Measurements from ENCODE around the gene VRTN.

VRTN gene

DNA sequence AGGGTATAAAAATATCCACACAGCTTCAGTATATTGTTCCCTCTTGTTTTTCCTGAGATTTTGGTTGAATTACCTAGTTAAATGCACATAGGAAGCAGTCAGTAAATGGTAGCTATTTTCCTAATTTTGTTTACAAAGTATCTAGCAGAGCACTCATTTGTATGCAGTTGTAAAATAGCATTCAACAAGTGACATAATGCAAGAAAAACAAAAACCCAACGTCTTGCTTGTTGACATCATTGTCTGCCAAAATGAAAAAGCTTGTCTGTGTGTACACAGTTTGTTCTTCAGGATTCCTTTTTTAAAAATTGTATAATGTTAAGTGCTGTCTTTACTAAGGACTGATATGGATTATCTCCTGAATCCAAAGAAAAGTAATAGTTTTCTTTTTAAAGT lies 2.7 kb downstream of the VRTN start:
- Histone ChIP-seq H3K27ac (ENCODE audit: low read length) (no peak overlapping the region), H3K4me3 (ENCODE audit: low read depth in 1 of 2, low read length in 2 of 2) (no peak overlapping the region), H3K4me1 (ENCODE audit: control insufficient read depth in 1 of 2, insufficient read depth in 2 of 2, low read length in 2 of 2) (no peaks in the 10 kb centered on the region), H3K9me3 (ENCODE audit: control insufficient read depth in 1 of 2, low read length in 2 of 2) (no peaks in the 10 kb centered on the region), H3K27me3 (ENCODE audit: low read depth, low read length) (peaks cover 5% of the 10 kb centered on the region), H3K36me3 (ENCODE audit: control insufficient read depth in 1 of 2, insufficient read depth in 2 of 2, low read length in 2 of 2) (no peaks in the 10 kb centered on the region)

GRCh38 chr14:74356892-74357575 lies 8.8 kb downstream of the VRTN start:
- Histone ChIP-seq H3K36me3 (ENCODE audit: control insufficient read depth in 1 of 2, insufficient read depth in 2 of 2, low read length in 2 of 2) (no peaks in the 10 kb centered on the region), H3K27me3 (ENCODE audit: low read depth, low read length) (no peaks in the 10 kb centered on the region), H3K9me3 (ENCODE audit: control insufficient read depth in 1 of 2, low read length in 2 of 2) (no peaks in the 10 kb centered on the region), H3K27ac (ENCODE audit: low read length) (no peak overlapping the region), H3K4me1 (ENCODE audit: control insufficient read depth in 1 of 2, insufficient read depth in 2 of 2, low read length in 2 of 2) (no peaks in the 10 kb centered on the region), H3K4me3 (ENCODE audit: low read depth in 1 of 2, low read length in 2 of 2) (no peak overlapping the region)

GRCh38 chr14:74357585-74357984 lies 9.3 kb downstream of the VRTN start:
- H3K4me1 ChIP-seq (ENCODE audit: control insufficient read depth in 1 of 2, insufficient read depth in 2 of 2, low read length in 2 of 2): no peaks in the 10 kb centered on the region
- no peaks in the 10 kb centered on the region for H3K36me3 ChIP-seq (ENCODE audit: control insufficient read depth in 1 of 2, insufficient read depth in 2 of 2, low read length in 2 of 2)
- no peaks in the 10 kb centered on the region for H3K9me3 ChIP-seq (ENCODE audit: control insufficient read depth in 1 of 2, low read length in 2 of 2)
- no peak overlapping the region for H3K4me3 ChIP-seq (ENCODE audit: low read depth in 1 of 2, low read length in 2 of 2)
- no peaks in the 10 kb centered on the region for H3K27me3 ChIP-seq (ENCODE audit: low read depth, low read length)
- no peak overlapping the region for H3K27ac ChIP-seq (ENCODE audit: low read length)

GRCh38 chr14:74358176-74358829 lies 10.0 kb downstream of the VRTN start:
- H3K4me1 ChIP-seq (ENCODE audit: control insufficient read depth in 1 of 2, insufficient read depth in 2 of 2, low read length in 2 of 2): no peaks in the 10 kb centered on the region
- no peak overlapping the region for H3K4me3 ChIP-seq (ENCODE audit: low read depth in 1 of 2, low read length in 2 of 2)
- H3K27me3 ChIP-seq (ENCODE audit: low read depth, low read length): no peaks in the 10 kb centered on the region
- H3K36me3 ChIP-seq (ENCODE audit: control insufficient read depth in 1 of 2, insufficient read depth in 2 of 2, low read length in 2 of 2): no peaks in the 10 kb centered on the region
- H3K27ac ChIP-seq (ENCODE audit: low read length): no peak overlapping the region
- no peaks in the 10 kb centered on the region for H3K9me3 ChIP-seq (ENCODE audit: control insufficient read depth in 1 of 2, low read length in 2 of 2)

GRCh38 chr14:74360163-74360562 lies 11.9 kb downstream of the VRTN start:
- H3K4me3 ChIP-seq (ENCODE audit: low read depth in 1 of 2, low read length in 2 of 2): no peak overlapping the region
- H3K27ac ChIP-seq (ENCODE audit: low read length): no peak overlapping the region
- H3K4me1 ChIP-seq (ENCODE audit: control insufficient read depth in 1 of 2, insufficient read depth in 2 of 2, low read length in 2 of 2): no peaks in the 10 kb centered on the region
- H3K9me3 ChIP-seq (ENCODE audit: control insufficient read depth in 1 of 2, low read length in 2 of 2): no peaks in the 10 kb centered on the region
- H3K27me3 ChIP-seq (ENCODE audit: low read depth, low read length): no peaks in the 10 kb centered on the region
- no peaks in the 10 kb centered on the region for H3K36me3 ChIP-seq (ENCODE audit: control insufficient read depth in 1 of 2, insufficient read depth in 2 of 2, low read length in 2 of 2)

DNA sequence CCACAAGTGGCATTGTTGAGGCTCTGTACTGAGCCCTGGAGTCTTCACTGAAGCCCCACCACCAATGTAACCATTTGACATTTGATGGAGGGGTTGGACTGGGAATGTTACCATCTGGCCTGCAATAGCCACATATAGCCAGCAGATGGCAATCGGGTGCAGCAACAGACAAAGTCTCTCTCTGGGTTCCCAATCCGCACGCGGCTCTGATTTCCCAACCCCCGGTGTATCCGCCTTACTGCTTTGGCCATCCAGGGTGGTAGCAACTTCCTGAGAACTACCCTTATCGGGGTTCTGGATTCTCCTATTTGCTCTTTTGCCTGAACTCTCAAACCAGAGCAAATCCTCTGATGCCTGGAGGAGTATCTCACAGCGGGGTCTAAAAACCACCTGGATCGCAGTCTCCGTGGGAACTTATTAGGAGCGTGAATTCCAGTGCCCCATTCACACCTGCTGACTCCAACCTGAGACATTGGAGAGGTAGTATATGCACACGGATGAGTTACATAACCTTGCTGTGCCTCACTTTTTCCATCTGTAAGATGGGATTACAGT lies 14.2 kb downstream of the VRTN start:
- Histone ChIP-seq H3K4me1 (ENCODE audit: control insufficient read depth in 1 of 2, insufficient read depth in 2 of 2, low read length in 2 of 2) (no peaks in the 10 kb centered on the region), H3K27me3 (ENCODE audit: low read depth, low read length) (no peaks in the 10 kb centered on the region), H3K4me3 (ENCODE audit: low read depth in 1 of 2, low read length in 2 of 2) (no peak overlapping the region), H3K9me3 (ENCODE audit: control insufficient read depth in 1 of 2, low read length in 2 of 2) (no peaks in the 10 kb centered on the region), H3K36me3 (ENCODE audit: control insufficient read depth in 1 of 2, insufficient read depth in 2 of 2, low read length in 2 of 2) (no peaks in the 10 kb centered on the region), H3K27ac (ENCODE audit: low read length) (no peak overlapping the region)

DNA sequence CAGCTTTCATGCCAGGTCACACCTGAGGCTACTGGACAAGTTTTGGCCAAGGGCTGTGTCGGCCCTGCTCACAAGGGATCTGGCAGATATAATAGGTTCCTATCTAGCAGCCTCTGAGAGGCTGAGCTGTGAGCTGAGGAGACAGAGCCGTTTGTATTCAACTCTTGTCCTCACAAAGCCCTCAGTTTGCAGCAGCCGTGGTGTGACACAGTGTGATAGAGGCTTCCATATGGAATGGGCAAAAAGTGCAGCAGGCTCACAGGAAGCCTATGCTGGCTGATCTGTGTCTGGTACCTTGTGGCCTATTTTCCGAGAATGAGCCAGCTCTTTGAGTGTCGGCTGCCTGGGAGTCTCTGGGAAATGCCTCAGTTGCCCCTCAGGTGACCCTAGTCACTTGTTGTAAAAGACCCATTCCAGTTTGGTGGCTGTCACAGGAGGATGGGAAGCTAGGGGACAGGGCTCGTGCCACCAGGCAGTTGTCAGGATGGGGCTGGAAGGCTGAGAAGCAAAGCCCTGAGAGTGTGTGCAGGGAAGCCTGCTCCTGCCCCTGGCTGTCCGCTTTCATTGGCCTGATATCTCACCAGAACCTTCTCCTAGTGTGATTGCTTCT lies 16.1 kb downstream of the VRTN start:
- Histone ChIP-seq H3K27me3 (ENCODE audit: low read depth, low read length) (no peaks in the 10 kb centered on the region), H3K27ac (ENCODE audit: low read length) (no peak overlapping the region), H3K4me1 (ENCODE audit: control insufficient read depth in 1 of 2, insufficient read depth in 2 of 2, low read length in 2 of 2) (no peaks in the 10 kb centered on the region), H3K4me3 (ENCODE audit: low read depth in 1 of 2, low read length in 2 of 2) (no peak overlapping the region), H3K36me3 (ENCODE audit: control insufficient read depth in 1 of 2, insufficient read depth in 2 of 2, low read length in 2 of 2) (no peaks in the 10 kb centered on the region), H3K9me3 (ENCODE audit: control insufficient read depth in 1 of 2, low read length in 2 of 2) (no peaks in the 10 kb centered on the region)

DNA sequence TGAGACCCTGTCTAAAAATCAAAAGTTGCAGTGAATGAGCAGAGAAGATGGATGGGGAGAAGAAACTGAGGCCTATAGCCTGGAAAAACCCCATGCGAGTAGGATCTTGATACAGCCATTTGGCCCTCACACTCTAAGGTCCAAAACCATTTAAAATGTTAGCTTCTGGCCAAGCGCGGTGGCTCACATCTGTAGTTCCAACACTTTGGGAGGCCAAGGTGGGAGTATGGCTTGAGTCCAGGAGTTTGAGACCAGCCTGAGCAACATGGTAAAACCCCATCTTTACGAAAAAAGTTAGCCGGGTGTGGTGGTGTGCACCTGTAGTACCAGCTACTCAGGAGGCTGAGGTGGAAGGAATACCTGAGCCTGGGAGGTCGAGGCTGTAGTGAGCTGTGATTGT lies 19.8 kb downstream of the VRTN start:
- no peaks in the 10 kb centered on the region for H3K4me1 ChIP-seq (ENCODE audit: control insufficient read depth in 1 of 2, insufficient read depth in 2 of 2, low read length in 2 of 2)
- no peaks in the 10 kb centered on the region for H3K27me3 ChIP-seq (ENCODE audit: low read depth, low read length)
- H3K36me3 ChIP-seq (ENCODE audit: control insufficient read depth in 1 of 2, insufficient read depth in 2 of 2, low read length in 2 of 2): no peaks in the 10 kb centered on the region
- no peaks in the 10 kb centered on the region for H3K9me3 ChIP-seq (ENCODE audit: control insufficient read depth in 1 of 2, low read length in 2 of 2)
- no peak overlapping the region for H3K4me3 ChIP-seq (ENCODE audit: low read depth in 1 of 2, low read length in 2 of 2)
- no peak overlapping the region for H3K27ac ChIP-seq (ENCODE audit: low read length)

- Histone ChIP-seq H3K36me3 (ENCODE audit: control insufficient read depth in 1 of 2, insufficient read depth in 2 of 2, low read length in 2 of 2) (no peaks in the 10 kb centered on the region), H3K27ac (ENCODE audit: low read length) (no peak overlapping the region), H3K4me1 (ENCODE audit: control insufficient read depth in 1 of 2, insufficient read depth in 2 of 2, low read length in 2 of 2) (no peaks in the 10 kb centered on the region), H3K27me3 (ENCODE audit: low read depth, low read length) (no peaks in the 10 kb centered on the region), H3K4me3 (ENCODE audit: low read depth in 1 of 2, low read length in 2 of 2) (no peak overlapping the region), H3K9me3 (ENCODE audit: control insufficient read depth in 1 of 2, low read length in 2 of 2) (no peaks in the 10 kb centered on the region)
Observed at GRCh38 chr14:74368441-74368840, 20.2 kb downstream of the VRTN start.

DNA sequence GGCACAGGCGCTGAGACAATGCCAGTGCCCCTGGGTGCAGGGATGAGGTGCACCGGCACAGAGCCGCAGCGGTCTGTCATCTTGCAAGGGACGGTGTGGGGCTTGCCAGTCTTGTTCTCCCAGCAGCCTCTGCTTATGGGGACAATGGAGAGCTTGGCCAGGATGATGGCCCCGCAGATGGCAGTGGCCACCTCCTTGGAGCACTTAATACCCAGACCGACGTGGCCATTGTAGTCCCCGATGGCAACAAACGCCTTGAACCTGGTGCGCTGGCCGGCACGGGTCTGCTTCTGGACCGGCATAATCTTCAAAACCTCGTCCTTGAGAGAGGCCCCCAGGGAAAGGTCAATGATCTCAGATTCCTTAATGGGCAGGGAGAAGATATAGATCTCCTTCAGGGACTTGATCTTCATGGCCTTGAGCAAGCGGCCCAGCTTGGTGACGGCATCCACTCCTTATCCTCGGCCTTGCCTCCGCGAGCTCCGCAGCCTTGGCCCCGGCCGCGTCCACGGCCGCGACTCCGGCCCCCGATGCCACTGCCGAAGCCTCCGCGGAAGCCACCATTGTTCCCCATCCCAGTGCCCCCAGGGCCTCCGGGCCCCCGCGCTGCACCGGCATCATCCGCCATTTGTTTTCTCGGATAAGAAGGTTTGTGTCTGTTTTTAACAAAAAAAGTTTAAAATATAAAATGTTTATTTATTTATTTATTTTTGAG lies 29.9 kb downstream of the VRTN start:
- Histone ChIP-seq H3K27me3 (ENCODE audit: low read depth, low read length) (no peaks in the 10 kb centered on the region), H3K9me3 (ENCODE audit: control insufficient read depth in 1 of 2, low read length in 2 of 2) (no peaks in the 10 kb centered on the region), H3K27ac (ENCODE audit: low read length) (no peak overlapping the region), H3K4me1 (ENCODE audit: control insufficient read depth in 1 of 2, insufficient read depth in 2 of 2, low read length in 2 of 2) (no peaks in the 10 kb centered on the region), H3K36me3 (ENCODE audit: control insufficient read depth in 1 of 2, insufficient read depth in 2 of 2, low read length in 2 of 2) (no peaks in the 10 kb centered on the region), H3K4me3 (ENCODE audit: low read depth in 1 of 2, low read length in 2 of 2) (no peak overlapping the region)

- Histone ChIP-seq H3K4me1 (ENCODE audit: control insufficient read depth in 1 of 2, insufficient read depth in 2 of 2, low read length in 2 of 2) (no peaks in the 10 kb centered on the region), H3K27me3 (ENCODE audit: low read depth, low read length) (no peaks in the 10 kb centered on the region), H3K4me3 (ENCODE audit: low read depth in 1 of 2, low read length in 2 of 2) (no peak overlapping the region), H3K27ac (ENCODE audit: low read length) (no peak overlapping the region), H3K9me3 (ENCODE audit: control insufficient read depth in 1 of 2, low read length in 2 of 2) (no peaks in the 10 kb centered on the region), H3K36me3 (ENCODE audit: control insufficient read depth in 1 of 2, insufficient read depth in 2 of 2, low read length in 2 of 2) (no peaks in the 10 kb centered on the region)
Observed at GRCh38 chr14:74380172-74380571, 31.9 kb downstream of the VRTN start.

Data from muscle layer of duodenum (tissue), 2 donors.